HG03108 (cell line): ENCODE data around the gene HBA2.
"Not testable (repeated sequence)": the region's sequence is repeated elsewhere in the genome, so short reads cannot be mapped to it uniquely, and the experiment has no call there.

Source experiments
- ATAC-seq: cut with Tn5 transposase; IDR thresholded peaks from one replicate; pipeline ENCODE4 v1.9.1; 2021; ENCODE audit warnings: moderate library complexity; ENCODE audit not compliant: unreplicated experiment

Gene HBA2

DNA sequence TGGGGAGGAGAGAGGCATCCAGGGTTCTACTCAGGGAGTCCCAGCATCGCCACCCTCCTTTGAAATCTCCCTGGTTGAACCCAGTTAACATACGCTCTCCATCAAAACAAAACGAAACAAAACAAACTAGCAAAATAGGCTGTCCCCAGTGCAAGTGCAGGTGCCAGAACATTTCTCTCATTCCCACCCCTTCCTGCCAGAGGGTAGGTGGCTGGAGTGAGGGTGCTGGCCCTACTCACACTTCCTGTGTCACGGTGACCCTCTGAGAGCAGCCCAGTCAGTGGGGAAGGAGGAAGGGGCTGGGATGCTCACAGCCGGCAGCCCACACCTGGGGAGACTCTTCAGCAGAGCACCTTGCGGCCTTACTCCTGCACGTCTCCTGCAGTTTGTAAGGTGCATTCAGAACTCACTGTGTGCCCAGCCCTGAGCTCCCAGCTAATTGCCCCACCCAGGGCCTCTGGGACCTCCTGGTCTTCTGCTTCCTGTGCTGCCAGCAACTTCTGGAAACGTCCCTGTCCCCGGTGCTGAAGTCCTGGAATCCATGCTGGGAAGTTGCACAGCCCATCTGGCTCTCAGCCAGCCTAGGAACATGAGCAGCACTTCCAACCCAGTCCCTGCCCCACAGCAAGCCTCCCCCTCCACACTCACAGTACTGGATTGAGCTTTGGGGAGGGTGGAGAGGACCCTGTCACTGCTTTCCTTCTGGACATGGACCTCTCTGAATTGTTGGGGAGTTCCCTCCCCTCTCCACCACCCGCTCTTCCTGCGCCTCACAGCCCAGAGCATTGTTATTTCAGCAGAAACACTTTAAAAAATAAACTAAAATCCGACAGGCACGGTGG lies 1.5 kb downstream of the HBA2 start:
- not testable (repeated sequence) for ATAC-seq

DNA sequence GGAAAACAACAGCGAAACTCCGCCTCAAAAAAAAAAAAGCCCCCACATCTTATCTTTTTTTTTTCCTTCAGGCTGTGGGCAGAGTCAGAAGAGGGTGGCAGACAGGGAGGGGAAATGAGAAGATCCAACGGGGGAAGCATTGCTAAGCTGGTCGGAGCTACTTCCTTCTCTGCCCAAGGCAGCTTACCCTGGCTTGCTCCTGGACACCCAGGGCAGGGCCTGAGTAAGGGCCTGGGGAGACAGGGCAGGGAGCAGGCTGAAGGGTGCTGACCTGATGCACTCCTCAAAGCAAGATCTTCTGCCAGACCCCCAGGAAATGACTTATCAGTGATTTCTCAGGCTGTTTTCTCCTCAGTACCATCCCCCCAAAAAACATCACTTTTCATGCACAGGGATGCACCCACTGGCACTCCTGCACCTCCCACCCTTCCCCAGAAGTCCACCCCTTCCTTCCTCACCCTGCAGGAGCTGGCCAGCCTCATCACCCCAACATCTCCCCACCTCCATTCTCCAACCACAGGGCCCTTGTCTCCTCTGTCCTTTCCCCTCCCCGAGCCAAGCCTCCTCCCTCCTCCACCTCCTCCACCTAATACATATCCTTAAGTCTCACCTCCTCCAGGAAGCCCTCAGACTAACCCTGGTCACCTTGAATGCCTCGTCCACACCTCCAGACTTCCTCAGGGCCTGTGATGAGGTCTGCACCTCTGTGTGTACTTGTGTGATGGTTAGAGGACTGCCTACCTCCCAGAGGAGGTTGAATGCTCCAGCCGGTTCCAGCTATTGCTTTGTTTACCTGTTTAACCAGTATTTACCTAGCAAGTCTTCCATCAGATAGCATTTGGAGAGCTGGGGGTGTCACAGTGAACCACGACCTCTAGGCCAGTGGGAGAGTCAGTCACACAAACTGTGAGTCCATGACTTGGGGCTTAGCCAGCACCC lies 2.6 kb downstream of the HBA2 start:
- no peak for ATAC-seq

DNA sequence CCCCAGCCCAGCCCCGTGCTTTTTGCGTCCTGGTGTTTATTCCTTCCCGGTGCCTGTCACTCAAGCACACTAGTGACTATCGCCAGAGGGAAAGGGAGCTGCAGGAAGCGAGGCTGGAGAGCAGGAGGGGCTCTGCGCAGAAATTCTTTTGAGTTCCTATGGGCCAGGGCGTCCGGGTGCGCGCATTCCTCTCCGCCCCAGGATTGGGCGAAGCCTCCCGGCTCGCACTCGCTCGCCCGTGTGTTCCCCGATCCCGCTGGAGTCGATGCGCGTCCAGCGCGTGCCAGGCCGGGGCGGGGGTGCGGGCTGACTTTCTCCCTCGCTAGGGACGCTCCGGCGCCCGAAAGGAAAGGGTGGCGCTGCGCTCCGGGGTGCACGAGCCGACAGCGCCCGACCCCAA lies 3.3 kb downstream of the HBA2 start:
- not testable (repeated sequence) for ATAC-seq

DNA sequence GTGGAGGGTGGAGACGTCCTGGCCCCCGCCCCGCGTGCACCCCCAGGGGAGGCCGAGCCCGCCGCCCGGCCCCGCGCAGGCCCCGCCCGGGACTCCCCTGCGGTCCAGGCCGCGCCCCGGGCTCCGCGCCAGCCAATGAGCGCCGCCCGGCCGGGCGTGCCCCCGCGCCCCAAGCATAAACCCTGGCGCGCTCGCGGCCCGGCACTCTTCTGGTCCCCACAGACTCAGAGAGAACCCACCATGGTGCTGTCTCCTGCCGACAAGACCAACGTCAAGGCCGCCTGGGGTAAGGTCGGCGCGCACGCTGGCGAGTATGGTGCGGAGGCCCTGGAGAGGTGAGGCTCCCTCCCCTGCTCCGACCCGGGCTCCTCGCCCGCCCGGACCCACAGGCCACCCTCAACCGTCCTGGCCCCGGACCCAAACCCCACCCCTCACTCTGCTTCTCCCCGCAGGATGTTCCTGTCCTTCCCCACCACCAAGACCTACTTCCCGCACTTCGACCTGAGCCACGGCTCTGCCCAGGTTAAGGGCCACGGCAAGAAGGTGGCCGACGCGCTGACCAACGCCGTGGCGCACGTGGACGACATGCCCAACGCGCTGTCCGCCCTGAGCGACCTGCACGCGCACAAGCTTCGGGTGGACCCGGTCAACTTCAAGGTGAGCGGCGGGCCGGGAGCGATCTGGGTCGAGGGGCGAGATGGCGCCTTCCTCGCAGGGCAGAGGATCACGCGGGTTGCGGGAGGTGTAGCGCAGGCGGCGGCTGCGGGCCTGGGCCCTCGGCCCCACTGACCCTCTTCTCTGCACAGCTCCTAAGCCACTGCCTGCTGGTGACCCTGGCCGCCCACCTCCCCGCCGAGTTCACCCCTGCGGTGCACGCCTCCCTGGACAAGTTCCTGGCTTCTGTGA lies 4.1 kb downstream of the HBA2 start, which contains the start of gene HBA1:
TSS of gene HBA1 (plus strand) at position 204 of the 906 bp plus-strand sequence. CDS start at position 241, 37 bp downstream.
- not testable (repeated sequence) for ATAC-seq

DNA sequence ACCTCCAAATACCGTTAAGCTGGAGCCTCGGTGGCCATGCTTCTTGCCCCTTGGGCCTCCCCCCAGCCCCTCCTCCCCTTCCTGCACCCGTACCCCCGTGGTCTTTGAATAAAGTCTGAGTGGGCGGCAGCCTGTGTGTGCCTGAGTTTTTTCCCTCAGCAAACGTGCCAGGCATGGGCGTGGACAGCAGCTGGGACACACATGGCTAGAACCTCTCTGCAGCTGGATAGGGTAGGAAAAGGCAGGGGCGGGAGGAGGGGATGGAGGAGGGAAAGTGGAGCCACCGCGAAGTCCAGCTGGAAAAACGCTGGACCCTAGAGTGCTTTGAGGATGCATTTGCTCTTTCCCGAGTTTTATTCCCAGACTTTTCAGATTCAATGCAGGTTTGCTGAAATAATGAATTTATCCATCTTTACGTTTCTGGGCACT lies 4.7 kb downstream of the HBA2 start:
- no peak for ATAC-seq

DNA sequence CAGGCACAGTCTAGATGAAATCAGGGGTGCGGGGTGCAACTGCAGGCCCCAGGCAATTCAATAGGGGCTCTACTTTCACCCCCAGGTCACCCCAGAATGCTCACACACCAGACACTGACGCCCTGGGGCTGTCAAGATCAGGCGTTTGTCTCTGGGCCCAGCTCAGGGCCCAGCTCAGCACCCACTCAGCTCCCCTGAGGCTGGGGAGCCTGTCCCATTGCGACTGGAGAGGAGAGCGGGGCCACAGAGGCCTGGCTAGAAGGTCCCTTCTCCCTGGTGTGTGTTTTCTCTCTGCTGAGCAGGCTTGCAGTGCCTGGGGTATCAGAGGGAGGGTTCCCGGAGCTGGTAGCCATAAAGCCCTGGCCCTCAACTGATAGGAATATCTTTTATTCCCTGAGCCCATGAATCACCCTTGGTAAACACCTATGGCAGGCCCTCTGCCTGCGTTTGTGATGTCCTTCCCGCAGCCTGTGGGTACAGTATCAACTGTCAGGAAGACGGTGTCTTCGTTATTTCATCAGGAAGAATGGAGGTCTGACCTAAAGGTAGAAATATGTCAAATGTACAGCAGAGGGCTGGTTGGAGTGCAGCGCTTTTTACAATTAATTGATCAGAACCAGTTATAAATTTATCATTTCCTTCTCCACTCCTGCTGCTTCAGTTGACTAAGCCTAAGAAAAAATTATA lies 5.4 kb downstream of the HBA2 start:
- no peak for ATAC-seq

DNA sequence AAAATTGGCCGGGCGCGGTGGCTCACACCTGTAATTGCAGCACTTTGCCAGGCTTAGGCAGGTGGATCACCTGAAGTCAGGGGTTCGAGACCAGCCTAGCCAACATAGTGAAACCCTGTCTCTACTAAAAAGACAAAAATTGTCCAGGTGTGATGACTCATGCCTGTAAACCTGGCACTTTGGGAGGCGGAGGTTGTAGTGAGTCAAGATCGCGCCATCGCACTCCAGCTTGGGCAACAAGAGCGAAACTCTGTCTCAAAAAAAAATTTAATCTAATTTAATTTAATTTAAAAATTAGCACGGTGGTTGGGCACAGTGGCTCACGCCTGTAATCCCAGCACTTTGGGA lies 6.0 kb downstream of the HBA2 start:
- ATAC-seq = no peak

DNA sequence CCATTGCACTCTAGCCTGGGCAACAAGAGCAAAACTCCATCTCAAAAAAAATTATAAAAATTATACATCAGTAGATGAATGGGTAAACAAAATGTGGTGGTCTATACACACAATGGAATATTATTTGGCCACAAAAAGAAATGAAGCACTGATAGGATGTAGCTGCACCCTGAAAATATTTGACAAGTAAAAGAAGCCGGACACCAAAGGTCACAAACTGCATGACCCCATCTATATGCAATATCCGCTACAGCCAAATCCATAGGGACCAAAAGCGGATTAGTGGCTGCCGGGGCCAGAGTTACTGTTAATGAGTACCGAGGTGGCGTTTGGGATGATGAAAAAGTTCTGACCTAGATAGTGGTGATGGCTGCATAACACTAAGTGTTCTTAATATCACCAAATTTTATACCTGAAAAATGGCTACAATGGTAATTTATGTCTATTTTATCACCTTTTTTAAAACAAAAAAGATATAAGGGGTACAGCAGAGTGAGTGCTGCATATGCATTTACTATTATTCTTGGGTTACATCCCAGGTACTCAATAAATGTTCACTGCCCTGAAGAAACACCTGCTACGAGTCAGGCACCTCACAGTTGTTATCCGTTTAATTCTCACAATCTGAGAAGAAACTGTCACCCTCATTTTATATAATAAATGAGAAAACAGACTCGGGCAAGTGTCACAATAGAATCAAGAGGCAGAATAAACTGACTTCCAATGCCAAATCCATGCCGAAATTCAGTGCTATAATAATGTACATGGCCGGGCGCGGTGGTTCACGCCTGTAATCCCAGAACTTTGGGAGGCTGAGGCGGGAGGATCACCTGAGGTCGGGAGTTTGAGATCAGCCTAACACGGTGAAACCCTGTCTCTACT lies 6.8 kb downstream of the HBA2 start:
- no peak for ATAC-seq

DNA sequence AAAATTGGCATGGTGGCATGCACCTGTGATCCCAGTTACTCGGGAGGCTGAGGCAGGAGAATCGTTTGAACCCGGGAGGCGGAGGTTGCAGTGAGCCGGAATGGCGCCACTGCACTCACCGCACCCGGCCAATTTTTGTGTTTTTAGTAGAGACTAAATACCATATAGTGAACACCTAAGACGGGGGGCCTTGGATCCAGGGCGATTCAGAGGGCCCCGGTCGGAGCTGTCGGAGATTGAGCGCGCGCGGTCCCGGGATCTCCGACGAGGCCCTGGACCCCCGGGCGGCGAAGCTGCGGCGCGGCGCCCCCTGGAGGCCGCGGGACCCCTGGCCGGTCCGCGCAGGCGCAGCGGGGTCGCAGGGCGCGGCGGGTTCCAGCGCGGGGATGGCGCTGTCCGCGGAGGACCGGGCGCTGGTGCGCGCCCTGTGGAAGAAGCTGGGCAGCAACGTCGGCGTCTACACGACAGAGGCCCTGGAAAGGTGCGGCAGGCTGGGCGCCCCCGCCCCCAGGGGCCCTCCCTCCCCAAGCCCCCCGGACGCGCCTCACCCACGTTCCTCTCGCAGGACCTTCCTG lies 7.5 kb downstream of the HBA2 start, which contains the start of gene HBQ1:
TSS of gene HBQ1 (plus strand) at position 359 of the 575 bp plus-strand sequence. CDS start at position 387, 28 bp downstream.
- no peak for ATAC-seq

DNA sequence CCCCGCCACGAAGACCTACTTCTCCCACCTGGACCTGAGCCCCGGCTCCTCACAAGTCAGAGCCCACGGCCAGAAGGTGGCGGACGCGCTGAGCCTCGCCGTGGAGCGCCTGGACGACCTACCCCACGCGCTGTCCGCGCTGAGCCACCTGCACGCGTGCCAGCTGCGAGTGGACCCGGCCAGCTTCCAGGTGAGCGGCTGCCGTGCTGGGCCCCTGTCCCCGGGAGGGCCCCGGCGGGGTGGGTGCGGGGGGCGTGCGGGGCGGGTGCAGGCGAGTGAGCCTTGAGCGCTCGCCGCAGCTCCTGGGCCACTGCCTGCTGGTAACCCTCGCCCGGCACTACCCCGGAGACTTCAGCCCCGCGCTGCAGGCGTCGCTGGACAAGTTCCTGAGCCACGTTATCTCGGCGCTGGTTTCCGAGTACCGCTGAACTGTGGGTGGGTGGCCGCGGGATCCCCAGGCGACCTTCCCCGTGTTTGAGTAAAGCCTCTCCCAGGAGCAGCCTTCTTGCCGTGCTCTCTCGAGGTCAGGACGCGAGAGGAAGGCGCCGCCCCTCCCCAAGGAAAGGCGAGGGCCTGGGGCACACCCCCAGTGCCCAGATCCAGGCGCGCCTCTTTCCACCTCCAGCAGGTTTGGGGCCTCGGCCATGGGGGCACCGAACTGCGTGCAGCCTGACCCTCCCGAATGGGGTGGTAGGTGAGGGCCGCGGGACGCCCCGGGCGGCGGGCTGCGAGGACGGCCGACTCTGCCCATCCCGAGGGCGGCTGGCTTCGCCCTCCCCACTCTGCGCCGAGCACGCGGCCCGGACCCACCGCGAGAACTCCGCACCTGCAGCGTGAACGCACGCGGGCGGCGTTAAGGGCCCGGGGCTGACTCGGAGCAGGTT lies 8.2 kb downstream of the HBA2 start:
- no peak for ATAC-seq

DNA sequence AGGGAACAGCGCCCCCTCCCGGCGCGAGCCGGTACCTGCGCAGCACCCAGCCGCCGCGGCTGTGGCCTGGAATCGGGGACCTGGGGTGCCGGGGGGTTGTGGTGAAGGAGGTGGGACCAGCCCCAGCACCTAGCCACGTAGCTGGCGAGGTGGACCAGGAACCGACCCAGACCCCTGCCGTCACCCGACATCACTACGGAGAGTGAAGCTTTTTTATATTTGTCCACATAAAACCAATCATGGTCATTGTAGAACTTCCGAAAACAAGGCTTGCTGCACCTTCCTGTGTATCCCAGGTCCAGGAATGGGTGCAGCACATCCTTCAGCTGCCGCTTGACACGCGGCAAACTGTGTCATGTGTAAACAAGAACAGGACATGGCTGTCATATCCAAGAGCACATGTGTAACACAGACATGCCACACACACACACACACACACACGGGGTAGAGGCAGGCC lies 8.9 kb downstream of the HBA2 start:
- ATAC-seq = no peak

DNA sequence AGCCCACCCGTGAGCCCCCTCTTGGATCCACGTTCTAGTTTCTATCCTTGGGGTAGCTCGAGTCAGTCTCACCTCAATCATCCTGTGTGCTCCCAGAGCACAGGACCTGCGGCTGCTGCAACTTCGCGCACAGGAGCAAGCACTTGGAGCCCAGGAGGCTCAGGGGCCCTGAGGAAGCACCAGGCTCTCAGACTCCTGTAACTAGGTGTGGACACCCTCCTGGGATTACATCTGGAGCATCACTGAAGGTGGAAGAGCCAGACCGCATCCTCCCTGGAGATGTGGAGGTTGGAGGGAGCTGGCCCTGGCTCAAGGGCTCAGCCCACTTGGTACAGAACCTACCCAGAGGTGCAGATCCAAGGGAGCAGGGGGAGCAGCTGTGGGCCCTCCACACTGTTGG lies 10.3 kb downstream of the HBA2 start:
- ATAC-seq = no peak

DNA sequence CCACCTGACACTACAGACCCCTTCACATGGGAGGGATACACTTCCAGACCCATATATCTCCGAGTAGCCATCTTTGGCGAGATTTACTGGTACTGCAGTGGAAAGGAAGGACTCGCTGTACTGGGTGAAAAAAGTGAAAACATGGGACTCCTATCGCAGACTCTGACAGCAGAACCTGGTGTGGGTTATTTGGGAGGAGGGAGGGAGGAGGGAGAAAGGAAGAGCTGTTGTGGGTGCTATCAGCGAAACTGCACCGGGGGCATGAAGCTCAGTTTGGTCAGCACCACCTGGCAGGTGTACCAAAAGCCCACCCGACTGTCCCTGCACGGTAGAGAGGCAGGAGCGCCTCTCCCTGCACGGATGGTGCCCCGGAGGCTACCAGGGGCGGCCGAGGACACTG lies 12.5 kb downstream of the HBA2 start:
- ATAC-seq = no peak

DNA sequence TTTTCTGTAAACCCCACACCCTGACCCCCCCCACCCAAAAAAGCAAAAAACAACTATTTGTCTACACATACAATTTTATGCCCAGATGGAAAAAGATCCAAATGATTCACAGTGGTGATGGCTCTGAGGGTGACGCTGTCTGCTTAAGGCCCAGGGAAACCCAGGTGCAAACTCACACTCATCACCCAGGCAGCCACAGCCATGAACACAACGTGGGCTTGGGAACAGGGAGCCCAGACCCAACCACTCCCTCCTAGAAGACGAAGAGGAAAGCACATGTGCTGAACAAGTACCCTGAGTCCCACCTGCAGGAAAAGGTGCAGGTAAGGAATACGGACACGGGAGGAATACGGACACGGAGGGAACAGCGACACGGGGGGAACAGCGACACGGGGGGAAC lies 13.0 kb downstream of the HBA2 start:
- ATAC-seq = no peak

DNA sequence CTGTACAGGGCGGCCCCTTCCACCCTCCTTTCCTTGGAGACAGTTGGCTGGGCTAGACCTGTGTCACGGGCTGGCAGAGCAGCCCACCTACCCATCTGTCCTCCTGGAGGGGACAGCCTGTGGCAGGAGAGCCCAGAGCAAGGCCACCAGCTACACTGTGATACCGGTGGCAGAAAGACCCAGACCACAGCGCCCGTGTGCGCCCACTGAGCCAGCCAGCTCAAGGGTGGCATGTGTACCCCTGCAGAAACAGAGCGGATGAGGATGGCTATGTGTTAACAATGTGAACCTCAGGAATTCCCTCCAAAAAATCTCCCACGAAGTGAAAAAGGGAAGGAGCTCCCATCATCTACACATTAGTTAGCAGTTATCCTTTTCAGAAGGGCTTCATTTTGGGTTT lies 14.7 kb downstream of the HBA2 start:
- no peak for ATAC-seq

DNA sequence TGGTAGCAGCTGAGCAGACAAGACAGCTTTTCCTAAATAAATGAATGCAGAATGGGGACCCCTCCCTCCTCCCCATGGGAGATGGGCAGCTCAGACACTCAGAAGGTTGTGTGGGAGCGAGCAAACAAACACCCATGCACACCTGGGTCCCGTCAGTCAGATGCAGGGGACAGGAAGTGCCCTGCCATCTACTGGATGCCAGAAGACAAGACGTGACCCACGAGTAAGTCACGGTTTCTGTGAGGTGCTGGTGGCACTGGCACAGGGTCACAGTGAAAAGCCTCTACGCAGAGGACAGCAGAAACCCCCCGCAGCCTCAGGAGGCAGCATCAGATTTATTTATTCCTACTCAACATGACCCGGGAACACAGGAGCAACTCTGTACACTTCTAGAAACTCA lies 16.0 kb downstream of the HBA2 start:
- ATAC-seq = no peak

DNA sequence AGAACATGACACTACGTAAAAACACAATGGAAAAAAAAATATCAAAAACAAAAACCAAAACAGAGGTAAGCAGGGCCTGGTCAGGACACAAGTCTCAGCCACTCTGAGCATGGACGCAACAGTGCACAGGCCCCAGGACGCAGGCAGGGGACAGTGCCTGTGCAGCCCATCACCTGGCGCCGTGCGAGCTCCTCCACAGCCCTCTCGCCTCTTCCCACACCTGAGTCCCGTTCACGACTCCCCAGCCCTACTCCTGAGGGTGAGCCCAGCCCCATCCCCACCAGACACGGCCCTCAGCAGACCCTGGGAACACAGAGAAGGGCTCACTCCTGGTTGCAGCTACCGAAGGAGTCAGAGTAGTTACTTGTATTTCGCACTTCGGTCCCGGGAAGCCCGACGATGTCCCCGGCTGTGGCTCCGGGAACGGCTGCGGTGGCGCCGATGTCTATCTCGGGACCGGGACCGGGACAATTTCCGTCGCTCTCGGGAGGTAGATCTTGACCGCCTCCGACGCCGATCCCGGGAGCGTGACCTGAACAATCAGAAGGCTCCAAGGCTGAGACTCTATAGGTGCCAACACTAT lies 17.0 kb downstream of the HBA2 start:
- no peak for ATAC-seq
